GM23248 (cell line): ENCODE data around the gene TFG.

Experiments used
- EZH2 ChIP-seq: fragments of 200-600 bp; sonication (generic); IDR thresholded peaks from 2 replicates; pipeline ENCODE4 v1.6.1; 2018; ENCODE audit warnings: antibody characterized with exemption, mild to moderate bottlenecking; ENCODE audit not compliant: insufficient read depth, poor library complexity, severe bottlenecking
- EZH2phosphoT487 ChIP-seq: fragments of 200-600 bp; sonication (generic); IDR thresholded peaks from 2 replicates; pipeline ENCODE4 v1.6.1; 2018; ENCODE audit warnings: antibody characterized with exemption, moderate library complexity, mild to moderate bottlenecking, low read depth; ENCODE audit not compliant: insufficient read depth

- TF ChIP-seq EZH2phosphoT487 = no peak
- no peak for TF ChIP-seq EZH2
Observed at GRCh38 chr3:100665230-100665629, 44.1 kb upstream of the TFG start.
